ENCODE measurements around the gene ZNHIT2. TPM values are rescaled to one million over a fixed set of nuclear protein-coding genes. Genes with fewer than 3 reads are reported as not detected.

Gene ZNHIT2
- total RNA-seq, 1 experiment from 2014 or later: 13.2 TPM

- peaks cover 9% of the 10 kb centered on the region for H3K36me3 Mint-ChIP-seq (ENCODE audit: insufficient read depth, unreplicated experiment)
- no peaks in the 10 kb centered on the region for H3K27me3 Mint-ChIP-seq (ENCODE audit: unreplicated experiment)
- no peak for TF ChIP-seq CTCF (IDR thresholded peaks at IDR 0.05; ENCODE audit: unreplicated experiment)
- no peaks in the 10 kb centered on the region for H3K9me3 Mint-ChIP-seq (ENCODE audit: low read depth, unreplicated experiment)
- CTCF ChIA-PET: interaction anchor here (0.7 kb wide), 1 partner anchor 15 kb away, joined by 5 read pairs; no protein-coding TSS in a partner anchor
- intact Hi-C loops (cut with micrococcal nuclease; ENCODE audit: unreplicated experiment): no loop called here
- no peak overlapping the region for H3K27ac Mint-ChIP-seq (ENCODE audit: unreplicated experiment)
- no peak for DNase-seq
- no TSS peak for BruUV-seq (replicated peaks)
- no peak overlapping the region for H3K4me3 Mint-ChIP-seq (ENCODE audit: low read depth, unreplicated experiment)
- H3K4me1 Mint-ChIP-seq (ENCODE audit: low read depth, unreplicated experiment): peaks cover 15% of the 10 kb centered on the region
Observed at GRCh38 chr11:65163684-65164083, 46.2 kb upstream of the ZNHIT2 start.

DNA sequence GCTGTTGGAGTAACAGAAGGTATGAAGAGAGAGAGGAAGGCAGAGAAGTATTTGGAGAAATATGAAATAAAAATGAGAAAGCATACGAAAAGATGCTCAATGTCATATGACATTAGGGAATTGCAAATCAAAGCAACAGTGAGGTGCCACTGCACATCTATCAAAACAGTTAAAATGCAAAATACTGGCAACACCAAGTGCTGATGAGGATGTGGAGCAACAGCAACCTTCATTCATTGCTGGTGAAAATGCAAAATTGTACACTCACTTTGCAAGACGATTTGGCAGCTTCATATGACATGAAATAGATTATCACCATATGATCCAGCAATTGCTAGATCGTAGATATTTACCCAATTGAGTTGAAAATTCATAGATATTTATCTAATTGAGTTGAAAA, 43.1 kb upstream of the ZNHIT2 start:
- no peak for TF ChIP-seq CTCF (IDR thresholded peaks at IDR 0.05; ENCODE audit: unreplicated experiment)
- Mint-ChIP-seq H3K4me3 (ENCODE audit: low read depth, unreplicated experiment) (no peak overlapping the region), H3K36me3 (ENCODE audit: insufficient read depth, unreplicated experiment) (peaks cover 6% of the 10 kb centered on the region), H3K4me1 (ENCODE audit: low read depth, unreplicated experiment) (peaks cover 4% of the 10 kb centered on the region), H3K27ac (ENCODE audit: unreplicated experiment) (no peak overlapping the region), H3K9me3 (ENCODE audit: low read depth, unreplicated experiment) (no peaks in the 10 kb centered on the region), H3K27me3 (ENCODE audit: unreplicated experiment) (no peaks in the 10 kb centered on the region)
- CTCF ChIA-PET: no interaction called here
- no TSS peak for BruUV-seq (replicated peaks)
- DNase-seq: no peak
- intact Hi-C loops (cut with micrococcal nuclease; ENCODE audit: unreplicated experiment): no loop called here

DNA sequence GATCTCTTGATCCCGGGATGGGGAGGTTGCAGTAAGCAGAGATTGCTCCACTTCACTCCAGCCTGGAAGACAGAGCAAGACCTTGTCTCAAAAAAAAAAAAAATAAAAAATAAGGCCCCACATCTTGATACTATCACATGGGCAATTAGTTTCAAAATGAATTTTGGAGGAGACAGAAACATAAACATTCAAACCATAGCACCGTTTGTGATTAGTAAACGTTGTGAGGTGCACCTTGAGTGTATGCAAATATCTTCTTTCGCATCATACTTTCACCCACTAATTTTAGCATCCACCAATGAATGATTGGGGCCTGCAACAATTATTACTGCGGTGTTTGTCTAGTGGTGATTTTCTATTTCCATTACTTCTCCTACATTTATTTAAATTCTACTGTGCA, 41.5 kb upstream of the ZNHIT2 start:
- DNase-seq: no peak
- CTCF ChIA-PET: no interaction called here

DNA sequence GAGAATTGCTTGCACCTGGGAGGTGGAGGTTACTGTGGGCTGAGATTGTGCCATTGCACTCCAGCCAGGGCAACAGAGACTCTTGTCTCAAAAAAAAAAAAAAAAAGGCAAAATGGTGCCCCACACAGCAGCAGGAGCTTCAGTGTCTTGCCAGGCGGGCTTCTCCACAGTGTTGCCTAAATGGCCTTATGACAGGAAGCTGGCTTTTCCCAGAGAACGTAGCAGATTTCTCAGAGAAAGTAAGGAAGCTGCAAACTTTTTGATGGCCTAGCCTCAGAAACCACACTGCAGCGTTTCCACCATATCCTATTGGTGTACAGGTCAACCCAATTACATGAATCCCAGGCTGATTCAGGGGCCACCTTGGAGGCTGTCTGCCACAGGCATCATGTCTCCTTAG, 39.8 kb upstream of the ZNHIT2 start:
- H3K4me3 Mint-ChIP-seq (ENCODE audit: low read depth, unreplicated experiment): no peak overlapping the region
- intact Hi-C loops (cut with micrococcal nuclease; ENCODE audit: unreplicated experiment): no loop called here
- peaks cover 15% of the 10 kb centered on the region for H3K4me1 Mint-ChIP-seq (ENCODE audit: low read depth, unreplicated experiment)
- BruUV-seq (replicated peaks): no TSS peak
- H3K36me3 Mint-ChIP-seq (ENCODE audit: insufficient read depth, unreplicated experiment): no peaks in the 10 kb centered on the region
- no peaks in the 10 kb centered on the region for H3K9me3 Mint-ChIP-seq (ENCODE audit: low read depth, unreplicated experiment)
- H3K27me3 Mint-ChIP-seq (ENCODE audit: unreplicated experiment): no peaks in the 10 kb centered on the region
- no peak overlapping the region for H3K27ac Mint-ChIP-seq (ENCODE audit: unreplicated experiment)
- TF ChIP-seq CTCF (IDR thresholded peaks at IDR 0.05; ENCODE audit: unreplicated experiment): no peak
- DNase-seq: no peak
- CTCF ChIA-PET: interaction anchor here (0.6 kb wide), 1 partner anchor 529 kb away, joined by 3 read pairs; no protein-coding TSS in a partner anchor

More for the DNA sequence above, 41.5 kb upstream of the ZNHIT2 start:
- Mint-ChIP-seq H3K27me3 (ENCODE audit: unreplicated experiment) (no peaks in the 10 kb centered on the region), H3K27ac (ENCODE audit: unreplicated experiment) (no peak overlapping the region), H3K4me3 (ENCODE audit: low read depth, unreplicated experiment) (no peak overlapping the region), H3K36me3 (ENCODE audit: insufficient read depth, unreplicated experiment) (no peaks in the 10 kb centered on the region), H3K9me3 (ENCODE audit: low read depth, unreplicated experiment) (no peaks in the 10 kb centered on the region), H3K4me1 (ENCODE audit: low read depth, unreplicated experiment) (no peaks in the 10 kb centered on the region)
- intact Hi-C loops (cut with micrococcal nuclease; ENCODE audit: unreplicated experiment): no loop called here
- no TSS peak for BruUV-seq (replicated peaks)
- TF ChIP-seq CTCF (IDR thresholded peaks at IDR 0.05; ENCODE audit: unreplicated experiment): no peak

Data from Calu3 (cell line).